ENCODE data around the gene SOAT2.

SOAT2 gene

GRCh38 chr12:53065470-53065869 is 37.8 kb upstream of the SOAT2 start:
- DNase-seq: no peak

- peak; percentile 73 for DNase-seq
Observed at GRCh38 chr12:53065975-53066931, 37.0 kb upstream of the SOAT2 start.

- DNase-seq: no peak
Observed at GRCh38 chr12:53067074-53067992, 36.0 kb upstream of the SOAT2 start.

GRCh38 chr12:53067993-53068770 is 35.1 kb upstream of the SOAT2 start:
- no peak for DNase-seq

GRCh38 chr12:53068811-53069585 is 34.3 kb upstream of the SOAT2 start:
- DNase-seq: no peak

DNA sequence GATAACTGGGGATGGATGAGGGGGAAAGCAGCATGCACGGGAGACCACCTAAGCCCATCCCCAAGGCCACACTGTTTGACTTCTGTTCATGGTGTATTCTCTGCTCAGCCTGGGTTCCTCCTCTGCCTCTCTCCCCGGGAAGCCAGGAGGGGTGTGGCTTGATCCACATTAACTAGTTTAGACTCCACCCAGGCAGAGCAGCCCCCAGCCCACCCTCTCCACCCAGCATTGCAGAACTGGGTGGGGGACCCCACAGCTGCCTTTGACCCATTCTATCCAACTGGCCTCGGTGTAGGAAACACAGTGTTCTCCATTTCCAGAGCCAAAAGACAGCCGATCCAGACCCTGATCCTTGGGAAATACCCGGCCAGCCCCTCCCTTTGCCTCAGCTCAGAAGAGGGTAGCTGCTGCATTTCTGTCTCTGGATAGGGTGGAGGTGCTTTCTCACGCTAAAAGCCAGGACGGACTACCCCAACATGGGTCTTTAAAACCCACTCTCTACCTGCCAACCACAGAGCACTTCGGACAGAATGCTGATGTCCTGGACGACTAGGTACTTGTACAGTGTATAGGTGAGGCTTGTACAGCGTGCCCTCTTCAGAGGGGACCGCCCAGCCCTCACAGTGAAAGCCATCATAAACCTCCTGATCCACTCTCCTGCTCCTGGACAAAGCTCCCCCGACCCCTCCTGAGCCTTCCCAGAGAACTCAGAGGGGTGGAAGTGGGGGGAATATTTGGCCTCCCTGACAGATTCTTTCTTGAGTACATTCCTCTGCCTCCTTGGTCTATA is 33.5 kb upstream of the SOAT2 start:
- no peak for DNase-seq

DNA sequence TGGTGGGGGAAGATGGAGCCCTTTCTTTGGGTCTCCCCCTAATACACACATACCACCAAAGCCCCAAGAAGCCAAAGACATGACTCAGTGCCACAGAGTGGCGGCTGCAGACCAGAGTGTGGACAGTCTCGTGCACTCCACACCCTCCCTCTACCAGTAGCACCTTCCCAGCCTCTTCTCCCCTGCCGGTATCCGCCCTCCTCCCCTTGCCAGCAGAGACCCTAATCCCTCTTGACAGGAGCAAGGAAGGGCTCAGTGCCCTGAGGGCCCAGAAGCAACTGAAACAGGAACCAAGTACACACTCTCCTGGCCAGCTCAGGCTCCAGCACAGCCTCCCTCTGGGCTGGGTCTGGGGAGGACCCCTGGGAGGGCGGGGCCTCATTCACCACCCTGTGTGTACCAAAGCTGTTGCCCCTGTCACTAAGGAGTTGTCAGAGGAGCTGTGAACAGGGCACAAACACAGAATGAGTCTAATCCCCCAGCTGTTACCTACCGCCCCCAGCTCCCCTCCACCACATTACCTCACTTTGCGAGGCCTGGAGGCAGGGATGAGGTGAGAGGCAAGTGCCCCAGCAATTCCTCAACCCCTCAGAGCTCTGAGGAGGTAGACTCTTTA is 32.3 kb upstream of the SOAT2 start:
- no peak for DNase-seq

GRCh38 chr12:53071591-53072551 is 31.4 kb upstream of the SOAT2 start:
- no peak for DNase-seq

DNA sequence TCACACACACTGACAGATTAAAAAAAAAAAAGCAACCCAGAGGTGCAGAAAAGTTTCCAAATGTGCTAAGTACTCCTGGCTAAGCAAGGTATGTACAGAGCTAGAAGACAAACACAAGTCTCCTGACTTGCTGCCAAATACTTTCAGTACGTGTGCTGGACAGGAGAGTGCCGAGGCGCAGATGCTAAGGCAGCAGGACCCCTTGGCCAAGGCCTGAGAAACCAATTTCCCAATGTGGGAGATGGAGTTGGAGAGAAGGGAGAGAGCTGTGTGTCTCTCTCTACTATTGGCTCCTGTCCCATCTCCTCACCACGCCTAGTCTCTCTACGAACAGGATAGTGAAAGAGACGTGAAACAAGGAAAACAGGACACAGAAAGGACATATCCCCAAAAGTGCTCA is 29.4 kb upstream of the SOAT2 start:
- no peak for DNase-seq

GRCh38 chr12:53074283-53074998 is 28.8 kb upstream of the SOAT2 start:
- DNase-seq: no peak

DNA sequence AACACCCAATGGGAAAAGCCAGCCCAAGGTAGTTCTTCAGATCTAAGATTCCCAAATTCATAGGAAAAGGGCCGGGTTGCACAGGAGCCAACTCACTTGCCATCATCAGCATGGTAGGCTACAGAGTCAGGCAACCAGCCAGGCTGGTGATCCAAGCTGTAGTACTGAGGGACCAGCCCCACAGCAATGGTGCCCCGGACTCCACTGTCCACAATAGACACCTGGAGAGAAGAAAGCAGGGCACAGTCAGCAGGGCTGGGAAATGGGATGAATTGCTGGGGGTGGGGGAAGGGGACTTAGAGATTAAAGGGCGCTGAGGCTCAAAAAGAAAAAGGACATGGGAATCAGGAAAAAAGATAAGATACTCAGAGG is 28.3 kb upstream of the SOAT2 start:
- DNase-seq: no peak

DNA sequence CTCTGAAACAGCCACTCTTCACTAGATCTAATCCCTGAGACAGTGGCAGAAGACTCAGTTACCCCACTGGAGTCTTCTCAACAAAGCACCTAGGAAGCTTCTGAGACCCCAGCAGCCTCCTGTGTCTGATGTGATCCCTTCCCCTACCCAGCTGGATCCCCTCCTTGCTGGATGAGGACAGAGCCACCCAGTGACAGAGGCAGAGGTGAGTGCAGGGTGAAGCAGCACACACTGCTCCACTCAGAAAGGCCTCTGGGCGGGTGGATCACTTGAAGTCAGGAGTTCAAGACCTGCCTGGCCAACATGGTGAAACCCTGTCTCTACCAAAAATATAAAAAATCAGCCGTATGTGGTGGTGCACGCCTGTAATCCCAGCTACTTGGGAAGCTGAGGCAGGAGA is 26.8 kb upstream of the SOAT2 start:
- DNase-seq: no peak

- no peak for DNase-seq
Observed at GRCh38 chr12:53077030-53077429, 26.3 kb upstream of the SOAT2 start.

- no peak for DNase-seq
Observed at GRCh38 chr12:53078425-53079225, 24.7 kb upstream of the SOAT2 start.

- peak; percentile 98 for DNase-seq
Observed at GRCh38 chr12:53079226-53080117, 23.8 kb upstream of the SOAT2 start, which contains the start of gene SPRYD3. SPRYD3 (minus strand) TSS chr12:53079390; CDS start chr12:53079333, 57 bp downstream.

DNA sequence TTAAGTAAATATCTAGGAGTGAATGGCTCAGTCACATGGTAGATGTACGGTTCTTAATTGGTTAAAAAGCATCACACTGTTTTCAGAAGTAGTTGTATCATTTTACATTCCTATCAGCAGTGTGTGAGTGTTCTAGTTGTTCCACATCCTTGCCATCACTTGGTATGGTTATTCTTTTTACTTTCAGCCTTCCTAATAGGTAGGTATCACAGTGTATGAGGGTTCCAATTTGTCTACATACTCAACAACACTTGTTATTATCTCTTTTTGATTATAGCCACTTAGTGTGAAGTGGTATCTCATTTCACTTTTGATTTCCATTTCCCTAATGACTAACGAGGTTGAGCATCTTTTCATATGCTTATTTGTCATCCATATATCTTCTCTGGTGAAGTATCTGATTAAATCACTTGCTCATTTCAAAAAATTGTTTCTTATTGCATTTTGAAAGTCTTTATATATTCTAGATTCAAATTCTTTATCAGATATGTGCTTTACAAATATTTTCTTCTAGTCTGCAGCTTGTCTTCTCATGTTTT is 20.6 kb upstream of the SOAT2 start:
- DNase-seq: no peak

Data from activated T-cell treated with anti-CD3 and anti-CD28 coated beads, Interleukin-2, amount 50 U/mL, for 1 hour (primary cell).